Activated CD4-positive, alpha-beta T cell treated with anti-CD3 and anti-CD28 coated beads for 24 hours (primary cell): ENCODE results near the gene PARN.
"Not testable (repeated sequence)": the region's sequence is repeated elsewhere in the genome, so short reads cannot be mapped to it uniquely, and the experiment has no call there.

Source experiments
- DNase-seq, 2 donors: peaks; one replicate each; pipeline ENCODE4 v3.0.0-alpha.2; 2020; ENCODE audit warnings: low read depth in 2 of 2

Gene PARN

GRCh38 chr16:14400978-14401710 lies 228.9 kb downstream of the PARN start:
- not testable (repeated sequence) for DNase-seq

- DNase-seq, result no peak
These were observed 229.6 kb downstream of the PARN start for GRCh38 chr16:14400285-14400977.

- DNase-seq, result no peak
These were observed 230.4 kb downstream of the PARN start for GRCh38 chr16:14399378-14400284.

- DNase-seq, result no peak
These were observed 231.9 kb downstream of the PARN start for GRCh38 chr16:14398014-14398717.

GRCh38 chr16:14395710-14396304 lies 234.3 kb downstream of the PARN start:
- not testable (repeated sequence) for DNase-seq

GRCh38 chr16:14394834-14395233 lies 235.2 kb downstream of the PARN start:
- DNase-seq, result no peak

- DNase-seq, result no peak
These were observed 237.1 kb downstream of the PARN start for GRCh38 chr16:14392960-14393359.

GRCh38 chr16:14389359-14389758 lies 240.7 kb downstream of the PARN start:
- no peak for DNase-seq

- no peak for DNase-seq
These were observed 241.8 kb downstream of the PARN start for GRCh38 chr16:14388243-14388642.

- DNase-seq, result no peak
These were observed 243.9 kb downstream of the PARN start for GRCh38 chr16:14386115-14386514.
